ENCODE data around the gene SH2D3C.
A peak's percentile ranks its signal among the peaks of the same experiment; 100 is the strongest.
"Not testable (repeated sequence)": the region's sequence is repeated elsewhere in the genome, so short reads cannot be mapped to it uniquely, and the experiment has no call there.

Gene SH2D3C

DNA sequence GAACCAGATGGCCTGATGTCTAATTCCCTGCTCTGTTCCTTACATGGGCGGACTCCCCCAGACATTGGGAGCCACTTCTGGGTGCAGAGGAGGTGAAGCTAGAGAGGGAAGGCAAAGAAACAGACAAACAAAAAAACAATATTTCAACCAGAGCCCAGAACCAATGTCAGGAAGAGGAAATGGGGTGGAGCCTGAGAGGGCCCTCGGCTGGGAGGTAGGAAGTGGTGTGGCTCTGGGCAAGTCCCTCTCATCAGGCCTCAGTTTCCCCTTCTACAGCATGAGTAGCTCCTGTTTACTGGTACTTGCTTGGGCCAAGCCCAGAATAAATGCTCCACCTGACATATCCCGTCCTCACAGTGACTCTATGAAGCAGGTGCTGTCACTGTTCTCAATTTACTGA, 11.1 kb downstream of the SH2D3C start:
- DNase-seq (ENCODE audit: low spot score), result no peak

DNA sequence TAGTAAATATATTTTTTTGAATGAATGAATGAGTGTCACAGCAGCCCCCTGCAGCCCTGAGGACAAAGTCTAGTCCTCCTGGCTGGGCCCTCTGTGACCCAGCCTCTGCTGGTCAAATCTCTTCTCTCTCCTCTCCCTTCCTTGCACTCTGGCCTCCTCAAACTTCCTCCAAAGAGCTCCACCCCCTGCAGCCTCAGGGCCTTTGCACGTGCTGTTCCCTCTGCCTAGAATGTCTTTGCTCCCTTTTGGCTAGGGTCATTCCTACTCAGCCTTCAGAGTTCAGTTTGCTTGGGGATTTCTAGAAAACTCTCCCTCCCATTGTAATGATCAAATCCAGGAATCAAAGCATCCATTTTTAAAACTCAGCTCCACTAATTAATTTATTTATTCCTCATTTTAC, 13.0 kb downstream of the SH2D3C start:
- DNase-seq (ENCODE audit: low spot score), result no peak

DNA sequence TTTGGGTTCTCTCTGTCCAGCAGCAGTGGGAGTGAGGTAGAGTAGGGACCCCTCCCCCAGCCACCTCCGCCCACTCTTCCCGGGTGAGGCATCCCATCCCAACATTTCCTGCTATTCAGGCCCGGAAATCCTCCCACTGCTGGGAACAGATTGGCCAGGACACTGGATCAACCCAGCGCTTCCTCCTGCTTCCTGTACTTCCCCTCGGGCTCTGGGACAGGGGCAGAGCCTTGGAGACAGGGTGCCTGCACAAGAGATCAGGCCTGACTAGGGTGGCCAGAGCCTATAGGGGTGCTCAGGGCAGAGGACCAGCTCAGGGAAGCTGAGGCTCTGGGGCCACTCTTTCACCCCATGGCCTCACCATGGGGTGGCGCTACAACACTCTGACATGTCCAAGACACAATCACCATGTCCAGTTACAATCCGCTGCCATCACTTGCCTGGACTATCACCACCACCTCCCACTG, 14.5 kb downstream of the SH2D3C start:
- DNase-seq (ENCODE audit: low spot score), result peak; percentile 44

DNA sequence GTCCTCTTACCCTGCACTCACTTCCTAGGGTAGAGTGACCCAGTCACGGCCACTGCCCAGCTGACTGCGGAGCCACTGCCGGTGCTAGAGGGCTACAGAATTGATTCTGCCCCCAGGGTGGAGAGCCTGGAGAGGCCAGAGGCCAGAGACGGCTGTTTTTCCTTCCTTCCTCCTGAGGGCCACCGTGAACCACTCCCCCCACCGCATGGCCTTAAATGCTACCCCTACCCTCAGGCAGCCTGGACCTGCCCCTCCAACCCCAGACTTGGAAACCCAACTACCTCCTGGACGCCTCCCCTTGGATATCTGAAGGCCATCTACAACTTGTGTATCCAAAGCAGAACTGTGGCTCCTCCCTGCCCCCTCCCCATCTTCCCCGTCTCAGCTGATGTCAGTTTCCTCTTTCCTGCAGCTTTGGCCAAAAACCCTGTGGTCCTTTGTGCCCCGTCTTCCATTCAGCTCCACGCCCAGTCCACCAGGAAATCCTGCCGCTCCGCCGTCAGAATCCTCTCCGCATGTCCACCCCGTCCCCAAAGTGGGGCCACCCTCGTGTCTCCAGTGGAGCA, 16.3 kb downstream of the SH2D3C start:
- no peak for DNase-seq (ENCODE audit: low spot score)

DNA sequence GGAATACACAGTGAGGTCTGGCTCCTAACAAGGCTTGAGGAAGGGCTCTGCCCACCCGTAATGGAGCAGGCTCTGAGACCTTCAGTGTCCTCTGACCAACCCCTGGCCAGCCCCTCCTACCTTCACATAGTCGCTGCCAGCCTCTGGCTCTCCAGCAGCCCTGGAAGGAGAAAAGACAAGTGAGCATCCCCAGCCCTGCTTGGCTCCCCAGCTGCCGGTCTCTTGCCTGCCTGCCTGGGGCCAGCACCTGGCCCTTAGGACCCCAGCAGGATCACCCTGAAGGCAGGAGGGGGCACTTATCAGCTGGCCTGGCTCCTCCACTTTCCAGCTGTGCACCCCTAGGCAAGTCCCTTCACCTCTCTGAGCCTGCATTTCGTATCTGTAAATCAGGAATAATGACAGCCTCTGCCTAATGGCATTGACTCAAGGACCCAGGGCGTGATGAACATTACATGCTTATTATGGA, 16.9 kb downstream of the SH2D3C start:
- DNase-seq (ENCODE audit: low spot score), result no peak

DNA sequence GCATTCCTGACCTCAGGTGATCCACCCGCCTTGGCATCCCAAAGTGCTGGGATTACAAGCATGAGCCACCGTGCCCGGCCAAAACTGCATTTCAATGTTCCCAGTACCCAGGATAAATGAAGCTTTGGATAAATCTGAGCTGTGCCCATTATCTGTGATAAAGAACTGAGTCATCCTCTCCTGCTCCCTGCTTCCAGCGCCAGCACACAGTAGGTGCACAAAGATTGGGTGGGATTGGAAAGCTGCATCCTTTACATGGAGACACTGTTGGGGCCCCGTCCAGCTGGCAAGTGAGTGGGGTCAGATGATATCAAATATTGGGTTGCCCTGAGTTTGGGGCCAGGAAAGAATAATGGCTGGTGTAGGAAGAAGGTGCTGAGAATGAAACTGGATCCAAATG, 17.4 kb downstream of the SH2D3C start:
- no peak for DNase-seq (ENCODE audit: low spot score)

DNA sequence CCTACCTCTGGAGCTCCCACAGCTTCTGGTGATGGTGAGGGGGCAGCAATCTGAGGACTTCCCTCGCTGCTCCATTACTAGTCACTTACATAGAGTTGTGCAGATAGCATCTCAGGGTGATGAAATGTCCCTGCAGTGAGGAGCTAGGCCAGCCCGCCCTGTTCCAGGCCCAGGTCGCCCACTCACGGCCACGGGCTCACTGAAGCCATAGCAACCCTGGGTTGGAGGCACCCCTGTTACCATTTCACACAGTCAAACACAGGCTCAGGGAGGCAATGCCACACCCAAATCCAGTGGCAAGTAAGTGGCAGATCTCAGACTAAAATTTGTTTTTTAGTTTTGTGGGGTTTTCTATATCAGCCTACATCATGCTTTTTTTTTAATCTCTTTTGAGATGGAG, 19.6 kb downstream of the SH2D3C start:
- no peak for DNase-seq (ENCODE audit: low spot score)

DNA sequence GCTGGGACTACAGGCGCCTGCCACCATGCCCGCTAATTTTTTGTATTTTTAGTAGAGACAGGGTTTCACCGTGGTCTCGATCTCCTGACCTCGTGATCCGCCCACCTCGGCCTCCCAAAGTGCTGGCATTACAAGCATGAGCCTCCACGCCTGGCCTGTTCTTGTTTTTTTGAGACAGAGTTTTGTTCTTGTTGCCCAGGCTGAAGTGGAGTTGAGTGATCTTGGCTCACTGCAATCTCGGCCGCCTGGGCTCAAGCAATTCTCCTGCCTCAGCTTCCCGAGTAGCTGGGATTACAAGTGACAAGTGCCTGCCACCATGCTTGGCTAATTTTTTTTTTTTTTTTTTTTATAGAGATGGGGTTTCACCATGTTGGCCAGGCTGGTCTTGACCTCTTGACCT, 21.7 kb downstream of the SH2D3C start:
- DNase-seq (ENCODE audit: low spot score), result not testable (repeated sequence)

DNA sequence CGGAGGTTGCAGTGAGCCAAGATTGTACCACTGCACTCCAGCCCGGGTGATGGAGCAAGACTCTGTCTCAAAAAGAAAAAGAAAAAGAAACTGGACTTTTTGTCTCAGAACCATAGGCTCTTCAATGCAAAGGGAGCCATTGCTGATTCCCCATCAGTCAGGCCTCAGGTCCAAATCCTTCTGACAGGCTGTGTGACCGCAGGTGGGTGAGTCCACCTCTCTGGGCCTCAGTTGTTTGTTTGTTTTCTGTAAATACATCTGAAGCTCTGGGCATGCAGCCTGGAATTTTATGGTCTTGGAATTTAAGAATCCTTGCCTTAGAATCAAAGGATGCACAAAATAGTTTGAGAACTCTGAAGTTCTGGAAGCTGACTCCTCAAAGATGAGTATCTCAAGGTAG, 22.2 kb downstream of the SH2D3C start:
- DNase-seq (ENCODE audit: low spot score), result no peak

DNA sequence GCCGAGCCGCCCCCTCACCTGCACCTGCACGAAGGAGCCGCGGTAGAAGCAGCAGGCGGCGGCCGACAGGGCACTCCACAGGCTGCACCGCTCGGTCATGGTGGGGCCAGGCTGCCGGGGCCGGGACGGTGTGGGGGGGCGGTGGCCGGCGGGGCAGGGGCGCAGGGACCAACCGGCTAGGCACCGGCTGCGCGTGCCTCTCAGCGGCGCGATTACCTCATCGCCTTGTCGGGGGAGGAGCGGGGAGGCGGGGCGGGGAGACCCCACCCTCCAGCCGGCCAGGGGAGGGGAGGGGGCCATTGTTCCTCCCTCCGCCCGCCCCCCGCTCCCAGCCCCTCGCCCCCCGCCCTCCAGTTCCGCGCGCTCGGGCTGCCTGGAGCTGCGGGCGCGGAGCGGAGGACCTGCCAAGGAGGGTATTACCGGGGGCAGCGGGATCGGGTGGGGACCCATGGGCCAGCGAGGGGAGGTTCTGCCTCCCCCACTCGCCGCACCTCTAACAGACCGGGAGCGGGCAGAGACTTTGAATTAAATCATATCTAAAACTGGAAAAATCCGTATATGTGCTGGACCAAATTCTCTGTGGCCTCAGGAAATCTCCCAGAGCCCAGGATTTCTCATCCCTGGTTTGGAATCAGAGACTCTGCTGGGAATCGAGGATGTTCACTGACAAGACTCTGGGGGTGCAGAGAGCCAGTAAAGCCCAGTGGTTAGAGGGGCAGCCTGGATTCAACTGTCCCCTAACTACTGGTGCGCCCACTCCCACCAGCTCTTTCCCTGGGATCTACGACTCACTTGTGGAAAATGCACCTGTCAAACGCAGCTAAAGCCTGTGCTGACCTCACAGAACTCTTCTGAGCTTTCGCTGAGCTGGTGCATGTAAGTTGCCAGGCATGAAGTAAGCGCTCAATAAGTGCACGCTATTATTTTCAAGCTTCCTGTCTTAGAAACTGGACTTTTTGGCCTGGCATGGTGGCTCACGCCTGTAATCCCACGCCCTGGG, 23.1 kb downstream of the SH2D3C start:
- no peak for DNase-seq (ENCODE audit: low spot score)

DNA sequence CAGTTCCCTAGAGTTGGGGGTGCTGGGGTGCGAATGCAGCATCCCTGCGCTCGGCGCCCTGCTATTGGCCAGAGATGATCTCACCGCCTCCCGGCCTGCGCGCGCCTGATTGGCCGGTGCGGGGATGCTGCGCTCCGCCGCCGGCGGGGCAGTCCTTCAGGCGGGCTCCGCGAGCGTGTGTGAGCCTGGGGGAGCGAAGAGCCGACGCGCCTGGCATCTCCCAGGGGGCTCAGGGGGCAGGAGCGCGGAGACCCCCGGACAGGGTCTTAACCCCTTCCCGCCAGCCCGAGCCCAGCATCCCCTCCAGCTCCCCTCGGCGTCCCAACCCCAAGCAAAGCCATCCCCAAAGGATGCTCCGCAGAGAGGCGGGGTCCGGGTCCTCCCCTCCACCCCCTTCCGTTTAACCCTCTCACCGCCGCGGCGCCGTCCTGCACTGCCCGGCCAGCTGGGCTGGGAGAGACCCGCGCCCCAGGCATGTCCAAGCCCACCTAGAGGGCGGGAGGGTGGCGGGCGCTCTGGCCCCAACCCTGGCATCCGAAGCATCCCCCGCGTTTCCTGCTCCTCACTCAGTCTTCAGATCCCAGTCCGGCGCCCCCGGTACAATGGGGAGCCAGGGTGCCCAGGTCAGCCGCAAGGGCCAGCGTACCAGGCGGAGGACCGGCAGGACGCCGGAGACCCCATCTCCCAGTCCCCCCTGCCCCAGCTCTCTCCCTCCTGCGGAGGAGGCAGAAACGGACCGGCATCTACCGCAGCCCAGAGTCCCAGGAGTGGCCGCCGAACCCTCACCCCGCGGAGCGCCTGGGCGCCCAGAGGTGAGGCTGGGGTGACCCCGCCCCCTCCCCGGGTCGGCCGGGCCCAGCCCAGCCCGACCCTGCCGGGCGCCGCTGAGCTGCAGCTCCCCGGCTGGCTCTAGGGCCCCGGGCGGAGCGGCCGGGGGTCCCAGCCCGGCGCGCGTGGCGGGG, 24.1 kb downstream of the SH2D3C start:
- DNase-seq (ENCODE audit: low spot score), result no peak

DNA sequence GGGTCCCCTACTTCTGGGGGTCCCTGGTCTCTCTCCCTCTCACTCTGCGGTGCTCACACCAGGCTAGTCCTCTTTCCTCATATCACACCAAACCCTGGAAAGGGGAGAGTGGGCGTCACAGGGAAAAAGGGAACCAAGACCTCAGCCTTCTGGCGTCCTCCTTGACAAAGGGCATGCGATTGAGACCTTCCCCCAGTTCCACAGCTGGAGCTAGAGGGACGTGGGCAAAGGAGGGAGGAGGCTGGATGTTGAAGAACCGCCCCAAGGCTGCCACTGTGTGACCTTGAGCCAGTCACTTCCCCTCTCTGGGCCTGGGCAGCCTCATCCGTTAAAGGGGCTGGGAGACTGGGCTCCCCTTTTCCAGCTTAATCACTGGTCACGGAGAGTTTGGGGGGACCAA, 24.8 kb downstream of the SH2D3C start:
- DNase-seq (ENCODE audit: low spot score), result no peak

DNA sequence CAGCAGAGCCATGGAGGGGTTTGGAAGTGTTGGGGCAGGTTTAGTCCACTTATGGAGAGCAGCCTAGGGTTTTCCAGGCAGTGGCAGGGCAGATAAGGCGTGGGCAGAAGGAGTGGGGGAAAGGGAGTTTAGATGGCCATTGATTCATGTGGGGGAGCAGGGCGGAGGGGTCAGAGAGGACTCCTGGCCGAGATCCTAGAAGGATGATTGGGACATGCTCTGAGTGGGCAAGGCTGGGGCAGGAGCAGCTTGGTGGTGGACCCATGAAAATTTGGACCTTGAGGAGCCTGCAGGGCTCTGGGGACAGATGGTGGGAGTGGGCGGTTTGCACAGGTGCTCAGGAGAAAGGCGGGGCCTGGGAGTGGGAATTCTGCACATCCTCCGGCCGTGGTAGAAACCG, 25.3 kb downstream of the SH2D3C start:
- no peak for DNase-seq (ENCODE audit: low spot score)

DNA sequence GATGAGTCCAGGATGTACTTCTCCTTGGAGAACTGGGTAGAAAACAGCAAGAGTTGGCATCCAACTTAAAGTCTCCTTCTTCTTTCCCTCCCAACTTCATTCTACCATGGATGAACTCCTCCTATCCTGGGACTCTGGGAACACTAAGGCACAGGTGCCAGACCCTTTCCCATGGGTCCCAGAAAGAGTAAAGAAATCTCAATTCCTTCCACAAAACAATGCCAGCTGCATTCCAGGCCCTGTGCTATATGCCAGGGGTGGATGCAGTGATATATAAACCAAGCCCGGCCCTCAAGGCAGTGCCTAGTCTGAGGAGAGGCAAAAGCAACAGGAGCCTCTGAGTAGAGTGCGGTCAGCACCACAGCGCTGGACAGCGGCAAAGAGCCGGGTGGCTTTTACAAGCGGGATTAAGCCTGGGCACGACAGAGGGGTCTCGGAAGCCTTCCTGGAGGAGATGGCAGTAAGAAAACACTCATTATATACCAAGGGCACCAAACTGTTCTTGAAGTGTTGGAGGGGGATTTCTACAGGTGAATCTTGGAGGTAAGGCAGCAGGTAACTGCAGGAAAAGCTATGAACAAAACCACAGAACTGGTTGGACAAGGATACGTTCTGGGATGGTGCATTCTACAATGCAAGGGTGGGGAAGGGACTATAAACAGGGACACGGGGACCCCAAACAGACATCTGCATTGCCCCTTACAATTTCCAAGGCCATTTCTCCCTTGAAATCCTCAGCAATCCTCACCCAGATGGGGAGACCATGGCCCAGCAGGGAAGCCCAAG, 27.0 kb downstream of the SH2D3C start:
- no peak for DNase-seq (ENCODE audit: low spot score)

DNA sequence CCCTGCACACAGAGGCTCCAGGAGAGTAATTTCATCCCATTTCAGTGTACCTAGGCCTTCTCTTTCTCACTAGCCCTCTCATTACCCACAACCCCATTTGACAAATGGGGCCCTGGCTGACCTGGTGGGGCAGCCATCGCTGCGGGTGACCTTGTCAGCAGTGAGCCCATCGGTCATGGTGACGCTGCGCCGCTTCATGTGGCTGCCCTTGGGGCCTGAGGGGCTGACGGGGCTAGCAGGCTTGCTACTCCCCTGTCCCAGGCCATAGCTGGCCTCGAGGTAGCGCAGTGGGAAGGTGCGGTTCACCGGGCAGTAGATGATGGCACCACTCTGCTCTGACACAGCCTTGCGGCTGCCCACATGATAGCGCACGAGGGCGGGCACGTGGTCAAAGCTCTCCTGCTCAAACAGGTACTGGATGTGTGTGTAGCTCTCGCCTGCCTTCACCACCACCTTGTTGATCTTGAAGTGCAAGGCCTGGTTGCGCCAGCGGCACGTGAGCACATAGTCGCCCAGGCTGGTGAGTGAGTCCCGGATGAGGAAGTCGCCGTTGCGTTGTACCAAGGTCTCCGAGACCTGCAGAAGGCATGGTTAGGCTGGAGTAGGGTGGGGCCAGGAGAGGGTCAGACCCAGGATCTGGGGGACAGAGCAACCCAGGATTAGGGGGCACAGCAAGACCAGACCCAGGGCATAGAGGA, 29.2 kb downstream of the SH2D3C start:
- DNase-seq (ENCODE audit: low spot score), result no peak

DNA sequence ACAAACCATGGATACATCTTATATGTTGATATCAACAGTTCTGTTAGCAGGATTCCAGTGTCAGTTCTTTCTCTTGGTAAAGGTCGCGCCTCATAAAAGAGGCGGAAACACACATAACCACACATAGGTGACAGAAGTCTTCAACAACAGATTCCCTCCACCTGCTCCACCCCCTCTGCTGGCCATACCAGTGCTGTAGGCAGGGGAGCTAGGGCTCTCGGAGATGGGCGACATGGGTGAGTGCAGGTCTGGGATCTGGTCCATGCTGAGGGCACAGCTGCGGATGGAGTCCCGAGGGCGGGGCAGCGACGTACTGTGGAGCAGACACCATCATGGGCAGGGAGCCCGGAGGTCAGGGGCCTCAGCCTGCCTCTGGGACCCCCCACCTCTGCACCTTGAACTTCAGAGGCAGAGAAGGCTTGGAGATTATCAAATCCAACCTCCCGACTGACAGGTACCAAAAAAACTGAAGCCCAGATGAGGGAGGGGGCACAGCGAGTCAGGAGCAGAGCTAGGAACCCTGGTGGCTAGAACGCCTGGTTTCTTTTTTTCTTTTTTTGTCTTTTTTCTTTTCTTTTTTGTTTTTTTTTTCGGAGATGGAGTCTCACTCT, 31.4 kb downstream of the SH2D3C start:
- no peak for DNase-seq (ENCODE audit: low spot score)

DNA sequence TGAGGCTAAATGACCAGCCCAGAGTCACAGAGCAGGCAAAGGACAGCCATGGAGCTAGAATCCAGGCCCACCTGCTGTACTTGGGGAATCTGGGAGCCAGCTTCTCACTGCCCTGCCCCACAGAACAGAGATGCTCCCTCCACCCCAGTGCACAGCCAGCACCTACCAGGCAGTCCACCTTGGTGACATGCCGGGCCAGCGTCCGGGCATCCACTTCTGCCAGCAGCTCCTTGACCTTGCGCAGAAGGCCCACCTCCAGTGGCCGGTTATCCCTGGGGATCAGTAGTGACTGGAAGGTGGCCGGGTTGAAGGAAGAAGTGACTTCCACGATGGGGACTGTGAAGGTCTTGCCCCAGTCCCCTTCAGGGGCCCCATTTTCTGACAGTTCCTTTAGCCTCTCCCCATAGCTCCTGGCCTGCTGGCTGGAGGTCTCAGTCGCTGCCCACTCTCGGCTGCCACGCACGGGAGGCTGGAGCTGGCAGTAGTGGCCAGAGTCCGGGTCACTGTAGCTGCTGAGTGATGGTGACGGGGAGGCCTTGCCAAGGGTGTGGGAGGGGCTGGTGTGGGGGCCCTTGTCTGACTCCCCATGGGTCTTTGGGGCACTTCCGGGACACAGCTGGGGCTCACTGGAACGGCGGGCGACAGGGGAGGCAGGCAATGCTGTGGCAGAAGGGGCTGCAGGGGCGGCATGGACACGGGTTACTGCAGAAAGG, 33.9 kb downstream of the SH2D3C start:
- DNase-seq (ENCODE audit: low spot score), result no peak

DNA sequence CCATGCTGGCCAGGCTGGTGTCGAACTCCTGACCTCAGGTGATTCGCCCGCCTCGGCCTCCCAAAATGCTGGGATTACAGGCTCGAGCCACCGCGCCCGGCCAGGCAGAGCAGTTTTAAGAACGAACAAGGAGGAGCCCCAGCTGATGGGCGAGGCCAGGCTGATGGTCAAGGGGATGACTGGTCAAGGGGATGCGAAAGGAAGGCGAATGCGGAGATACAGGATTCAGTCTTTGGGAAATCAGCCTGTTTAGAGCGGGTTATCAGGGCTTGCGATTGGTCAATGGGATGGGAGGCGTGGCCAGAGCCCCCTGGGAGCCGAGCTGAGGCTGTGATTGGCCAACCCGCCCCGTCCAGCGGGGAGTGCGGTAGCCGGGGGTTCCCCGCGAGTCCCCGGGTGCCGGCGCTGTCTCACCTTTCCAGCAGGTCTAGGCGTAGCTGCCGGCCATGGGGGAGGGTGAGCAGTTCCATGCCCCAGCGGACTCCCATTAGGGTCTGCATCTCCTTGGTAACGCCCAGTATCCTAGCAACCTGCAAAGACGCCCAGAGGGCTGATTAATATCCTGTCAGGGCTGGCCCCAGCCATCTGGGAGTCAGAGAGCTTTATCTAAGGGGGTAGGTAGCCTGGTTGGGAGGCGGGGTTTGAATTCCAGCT, 35.9 kb downstream of the SH2D3C start:
- DNase-seq (ENCODE audit: low spot score), result no peak

DNA sequence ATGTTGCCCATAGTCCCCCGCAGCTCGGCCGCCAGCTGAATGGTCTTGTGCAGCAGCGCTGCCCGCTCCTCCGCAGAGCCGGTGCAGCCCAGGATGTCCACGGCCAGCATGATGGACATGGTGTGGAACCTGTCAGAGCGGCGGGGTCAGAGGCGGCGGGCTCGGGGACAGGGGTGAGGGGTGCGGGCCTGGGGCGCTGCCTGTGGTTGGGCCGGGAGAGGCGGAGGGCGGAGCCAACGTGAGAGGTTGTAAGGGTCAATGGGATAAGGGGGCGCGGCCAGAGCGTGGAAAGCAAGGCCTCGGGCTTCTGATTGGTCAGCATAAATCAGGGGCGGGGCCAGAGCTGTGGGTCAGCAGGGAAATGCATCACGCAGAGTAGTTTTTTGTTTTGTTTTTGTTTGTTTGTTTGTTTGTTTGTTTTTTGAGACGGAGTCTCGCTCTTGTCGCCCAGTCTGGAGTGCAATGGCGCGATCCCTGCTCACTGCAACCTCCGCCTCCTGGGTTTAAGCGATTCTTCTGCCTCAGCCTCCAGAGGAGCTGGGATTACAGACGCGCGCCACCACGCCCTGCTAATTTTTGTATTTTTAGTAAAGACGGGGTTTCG, 36.5 kb downstream of the SH2D3C start:
- DNase-seq (ENCODE audit: low spot score), result no peak

Measured in hepatic stellate cell (primary cell).